Activated CD8-positive, alpha-beta memory T cell treated with anti-CD3 and anti-CD28 coated beads, Interleukin-2, amount 50 U/mL, for 24 hours (primary cell): ENCODE data around the gene ZNF814.
"Not testable (repeated sequence)": the region's sequence is repeated elsewhere in the genome, so short reads cannot be mapped to it uniquely, and the experiment has no call there.

ENCODE experiments used
- DNase-seq: peaks from one replicate; pipeline ENCODE4 v3.0.0-alpha.2; 2020; ENCODE audit errors: extremely low read depth

Gene ZNF814

DNA sequence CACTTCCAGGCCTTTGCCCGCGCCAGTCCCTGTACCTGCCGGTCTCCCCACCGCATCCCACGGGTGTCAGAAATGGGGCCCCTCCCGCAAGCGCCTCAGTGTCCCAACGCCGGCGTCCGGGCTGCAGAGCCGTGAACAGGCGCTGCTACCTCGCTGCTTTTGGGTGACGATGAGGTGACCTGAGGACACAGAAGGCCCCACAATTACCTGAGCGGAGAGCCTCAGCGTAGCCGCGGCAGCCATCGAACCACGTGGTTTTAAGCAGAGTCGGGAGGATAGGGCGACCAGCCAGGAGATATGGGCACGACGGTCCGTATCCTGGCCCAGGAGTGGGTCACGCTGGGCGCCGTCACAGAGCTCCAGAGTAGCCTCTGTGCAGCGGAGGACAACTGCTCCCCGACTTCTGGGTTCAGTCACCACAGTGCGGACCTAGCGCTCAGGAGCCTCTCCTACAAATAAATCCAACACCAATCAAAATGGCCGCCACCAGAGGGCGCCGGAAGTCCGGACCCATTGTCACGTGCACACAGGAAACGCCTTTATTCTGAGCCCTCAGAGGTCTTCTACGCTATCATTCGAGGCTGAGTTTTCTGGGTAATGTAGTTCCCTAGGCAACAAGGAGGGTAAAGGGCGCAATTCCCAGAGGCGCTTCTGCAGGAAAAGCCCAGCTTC is at the start of gene ZNF814:
Gene ZNF814, minus strand, starts transcription at position 478 of the 672 bp plus-strand sequence. Its CDS starts 235 bp downstream, at position 243.
- DNase-seq = peak; percentile 70

- no peak for DNase-seq
Measured at GRCh38 chr19:57935731-57936130, 46.9 kb upstream of the ZNF814 start.

DNA sequence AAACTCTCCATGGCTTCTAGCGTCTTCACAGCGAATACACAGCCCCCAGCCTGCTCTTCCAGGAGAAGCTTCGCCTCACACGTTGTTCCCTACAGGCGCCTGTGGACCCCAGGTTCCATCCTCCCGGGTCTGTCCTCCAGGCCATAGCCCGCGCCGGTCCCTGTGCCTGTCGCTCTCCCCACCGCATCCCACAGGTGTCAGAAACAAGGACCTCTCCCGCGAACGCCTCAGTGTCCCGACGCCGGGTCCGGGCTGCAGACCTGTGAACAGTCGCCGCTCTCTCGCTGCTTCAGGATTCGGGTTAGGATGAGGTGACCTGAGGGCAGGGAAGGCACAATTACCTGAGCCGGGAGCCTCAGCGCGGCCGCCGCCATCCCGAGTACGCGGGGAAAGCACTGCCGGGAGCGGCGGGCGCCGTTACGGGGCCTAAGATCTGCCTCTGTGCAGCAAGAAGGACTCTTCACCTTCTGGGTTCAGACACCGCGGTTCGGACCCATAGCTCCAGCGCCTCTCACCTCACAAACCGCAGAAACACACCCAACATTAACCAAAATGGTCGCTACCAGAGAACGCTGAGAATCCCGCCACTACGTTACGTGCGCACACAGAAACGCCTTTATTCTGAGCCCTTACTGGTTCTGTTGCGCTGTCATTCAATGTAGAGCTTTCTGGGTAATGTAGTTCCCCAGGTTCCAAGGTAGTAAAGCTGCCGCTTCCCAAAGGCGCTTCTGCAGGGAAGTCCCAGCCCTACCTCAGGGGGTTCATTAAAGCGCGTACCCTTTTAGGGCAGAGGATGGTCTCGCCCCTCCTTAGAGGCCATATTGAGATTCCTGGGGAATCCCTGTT is 46.2 kb upstream of the ZNF814 start, which contains the start of gene ZNF418:
Gene ZNF418, minus strand, starts transcription at position 583 of the 846 bp plus-strand sequence. CDS start 1,580 bp downstream, outside the sequence.
- no peak for DNase-seq

DNA sequence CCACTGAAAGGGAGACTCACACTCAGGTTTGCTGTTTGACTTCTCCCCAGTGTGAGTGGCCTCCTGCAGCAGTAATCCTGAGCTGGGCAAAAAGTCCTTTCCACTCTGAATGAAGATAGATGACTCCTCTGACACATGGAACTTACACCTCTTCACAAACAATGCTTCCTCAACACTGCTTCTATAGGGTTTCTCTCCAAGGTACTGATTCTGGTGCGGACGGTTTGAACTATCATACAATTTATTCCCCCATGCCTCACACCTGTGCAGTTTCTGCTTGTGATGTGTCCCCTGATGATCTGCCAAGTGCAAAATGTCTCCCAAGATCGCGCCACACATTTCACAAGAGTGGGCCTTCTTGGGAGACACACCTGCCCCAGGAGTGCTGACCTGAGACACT is 38.8 kb upstream of the ZNF814 start:
- DNase-seq = no peak

GRCh38 chr19:57916168-57916995 is 27.5 kb upstream of the ZNF814 start, which contains the start of gene ZNF417:
TSS of gene ZNF417 (minus strand) at chr19:57916592. CDS start at chr19:57916411, 181 bp downstream.
- DNase-seq = peak; percentile 75

- DNase-seq = no peak
Measured at GRCh38 chr19:57914531-57914930, 25.7 kb upstream of the ZNF814 start.

- no peak for DNase-seq
Measured at GRCh38 chr19:57907394-57907793, 18.6 kb upstream of the ZNF814 start.

GRCh38 chr19:57905258-57905657 is 16.4 kb upstream of the ZNF814 start:
- DNase-seq = no peak

DNA sequence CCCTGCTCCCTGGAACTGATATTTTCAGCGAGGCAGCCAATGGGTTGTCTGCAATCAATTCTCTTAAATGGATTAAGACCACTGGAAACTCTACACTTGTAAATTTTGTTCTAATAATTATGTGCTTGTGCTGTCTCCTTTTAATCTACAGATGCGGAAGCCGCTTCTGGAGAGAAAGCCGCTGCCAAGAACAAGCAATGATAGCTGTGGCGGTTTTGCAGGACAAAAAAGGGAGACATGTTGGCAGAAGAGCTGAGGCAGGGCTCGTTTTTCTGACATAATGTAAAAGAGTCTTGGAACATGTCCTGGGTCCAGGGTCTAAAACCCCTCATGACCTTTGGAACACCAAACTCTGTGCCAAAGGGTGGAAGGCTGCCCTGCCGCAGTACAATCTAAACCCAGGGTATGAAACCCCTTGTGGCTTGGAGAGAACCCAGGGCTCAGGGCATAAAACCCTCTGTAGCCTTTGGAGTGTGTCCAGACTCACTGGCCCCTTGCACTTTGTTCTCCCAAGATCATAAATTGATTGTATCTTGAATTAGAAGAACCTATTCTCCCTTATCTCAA is 14.9 kb upstream of the ZNF814 start:
- no peak for DNase-seq

GRCh38 chr19:57900311-57900710 is 11.5 kb upstream of the ZNF814 start:
- DNase-seq = no peak

- not testable (repeated sequence) for DNase-seq
Measured at GRCh38 chr19:57890706-57891105, 1.9 kb upstream of the ZNF814 start.

GRCh38 chr19:57888107-57888559 is 704 bp downstream of the ZNF814 start:
- DNase-seq = no peak

DNA sequence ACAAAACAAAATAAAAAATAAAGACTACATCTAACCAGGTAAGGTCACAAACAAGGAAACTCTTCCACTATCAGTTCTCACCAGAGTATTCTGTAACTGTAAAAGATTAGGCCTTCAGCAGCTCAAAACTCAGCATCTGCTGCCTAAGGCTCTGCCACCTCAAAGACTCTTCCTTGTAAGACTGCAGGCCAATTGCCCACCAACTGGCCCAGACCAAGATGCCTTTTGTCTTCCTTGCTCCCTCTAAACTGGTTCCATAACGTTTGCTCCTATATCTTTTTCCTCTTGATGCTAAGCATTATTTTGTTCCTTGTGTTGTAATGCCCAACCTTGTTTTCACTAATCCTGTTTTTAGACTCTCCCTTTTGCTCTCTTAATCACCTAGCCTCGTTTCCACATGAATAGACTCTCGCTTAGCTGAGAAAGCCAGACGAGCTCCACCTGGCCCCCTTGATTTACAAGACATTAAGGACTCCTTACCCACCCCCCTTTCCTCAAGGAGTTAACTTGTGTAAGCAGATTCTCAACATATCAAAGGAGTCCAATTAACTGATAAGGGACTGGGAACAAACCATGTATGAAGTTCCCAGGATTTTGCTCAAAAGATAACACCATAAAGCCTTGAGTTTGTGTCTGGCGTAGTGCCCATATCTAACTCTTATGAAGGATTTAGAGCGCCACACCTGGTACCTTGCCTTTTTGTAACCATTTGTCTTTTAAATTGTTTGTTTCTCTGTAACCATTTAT is 1.5 kb downstream of the ZNF814 start:
- no peak for DNase-seq

DNA sequence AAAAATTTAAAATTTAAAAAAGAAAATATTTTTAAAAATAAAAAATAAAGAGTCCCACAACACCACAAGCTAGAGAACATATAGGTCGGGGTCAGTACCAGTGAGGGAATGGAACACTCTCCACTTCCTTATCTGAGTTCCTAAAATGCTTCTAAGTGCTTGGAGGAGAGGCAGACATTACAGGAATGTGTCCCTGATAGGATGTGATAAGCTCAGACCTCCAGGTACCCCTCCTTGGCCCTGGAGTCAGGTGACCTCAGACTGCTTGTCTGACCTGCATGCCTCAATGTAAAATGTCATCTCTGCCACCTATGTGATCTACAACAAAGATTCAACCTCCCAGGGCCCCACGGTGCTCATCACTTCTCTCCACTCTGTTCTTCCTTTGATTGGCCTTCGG is 2.8 kb downstream of the ZNF814 start:
- DNase-seq = no peak

GRCh38 chr19:57873883-57874799 is 14.7 kb downstream of the ZNF814 start:
- DNase-seq = not testable (repeated sequence)

DNA sequence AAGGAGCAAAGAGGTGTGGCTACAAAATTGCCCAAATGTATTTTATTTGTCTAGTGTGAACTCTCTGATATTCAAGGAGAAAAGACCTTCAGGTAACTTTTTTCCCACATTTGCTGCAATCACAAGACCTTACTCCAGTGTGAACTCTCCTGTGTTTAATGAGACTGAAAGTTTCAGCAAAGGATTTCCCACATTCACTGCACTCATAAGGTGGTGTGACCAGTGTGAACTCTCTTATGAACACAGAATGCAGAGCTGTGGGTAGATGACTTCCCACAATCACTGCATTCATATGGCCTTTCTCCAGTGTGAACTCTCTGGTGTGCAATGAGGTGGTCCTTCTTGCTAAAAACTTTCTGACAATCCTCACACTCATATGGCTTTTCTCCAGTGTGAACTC is 16.4 kb downstream of the ZNF814 start:
- no peak for DNase-seq

DNA sequence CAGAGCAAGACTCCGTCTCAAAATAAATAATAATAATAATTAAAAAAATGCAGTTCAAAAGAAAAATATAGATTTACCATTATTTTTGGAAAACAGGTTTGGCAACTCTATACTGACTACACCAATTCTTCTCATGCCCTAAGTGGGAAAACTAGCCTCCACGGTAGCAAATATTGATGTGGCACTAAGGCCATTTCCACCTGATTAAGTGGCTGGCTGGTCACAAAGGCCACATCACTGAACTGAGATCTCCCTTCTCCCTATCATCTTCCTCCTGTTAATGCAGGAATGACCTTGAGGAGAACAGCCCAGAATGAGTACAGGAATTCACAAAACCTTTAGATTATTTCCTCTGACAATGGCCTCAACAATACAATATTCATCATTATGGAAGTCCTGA is 18.6 kb downstream of the ZNF814 start:
- DNase-seq = no peak

- DNase-seq = not testable (repeated sequence)
Measured at GRCh38 chr19:57869655-57870054, 19.2 kb downstream of the ZNF814 start.

DNA sequence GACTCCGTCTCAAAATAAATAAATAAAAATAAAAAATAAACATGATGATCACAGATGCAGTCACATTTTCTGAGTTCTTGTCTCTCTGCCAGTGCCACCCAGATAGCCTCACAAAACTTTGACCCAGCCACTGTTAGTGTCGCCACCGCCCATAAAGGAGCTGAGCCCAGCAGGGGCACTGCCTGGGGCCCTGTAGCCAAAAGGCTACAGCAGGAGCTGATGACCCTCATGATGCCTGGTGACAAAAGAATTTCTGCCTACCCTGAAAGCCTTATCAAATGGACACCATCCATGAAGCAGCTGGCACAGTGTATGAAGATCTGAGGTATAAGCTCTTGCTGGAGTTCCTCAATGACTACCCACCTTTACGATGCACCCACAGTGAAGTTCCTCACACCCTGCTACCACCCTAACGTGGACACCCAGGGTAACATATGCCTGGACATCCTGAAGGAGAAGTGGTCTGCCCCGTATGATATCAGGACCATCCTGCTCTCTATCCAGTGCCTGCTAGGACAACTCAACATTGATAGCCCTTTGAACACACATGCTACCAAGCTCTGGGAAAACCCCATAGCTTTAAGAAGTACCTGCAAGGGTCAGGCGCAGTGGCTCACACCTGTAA is 20.9 kb downstream of the ZNF814 start:
- DNase-seq = no peak
